B cell (primary cell): ENCODE data around the gene SSR3. TPM values are rescaled to one million over a fixed set of nuclear protein-coding genes. Genes with fewer than 3 reads are reported as not detected.

Source experiments
- ATAC-seq: fragments of 200-7000 bp; cut with Tn5 transposase; one replicate; pipeline ENCODE4 v1.10.0; 2021; ENCODE audit warnings: low read depth, mild to moderate bottlenecking, moderate number of reproducible peaks, moderate library complexity
- CTCF ChIA-PET: fragments of 350-600 bp; sonication (Branson Sonifier 250); formaldehyde crosslinking; loops from one replicate; lab custom pipeline; 2021; ENCODE audit warnings: antibody characterized with exemption, inconsistent platforms; lab: Charles Lee
- POLR2A ChIA-PET: fragments of 350-600 bp; sonication (Branson Sonifier 250); formaldehyde crosslinking; loops from one replicate; lab custom pipeline; 2021; ENCODE audit warnings: antibody characterized with exemption; lab: Charles Lee
- DNase-seq: peaks from one replicate; pipeline ENCODE4 v3.0.0; 2013
- H2AFZ ChIP-seq: 2 replicates; pipeline ENCODE4 v1.6.1; 2012; ENCODE audit warnings: mild to moderate bottlenecking, low read depth, low read length; ENCODE audit not compliant: insufficient read depth, poor library complexity, severe bottlenecking
- H3K27ac ChIP-seq, 2 donors: 1 replicate in 1 of 2; 2 replicates in 1 of 2; pipeline ENCODE4 v1.5.1; 2012 to 2013; ENCODE audit warnings: low read length in 2 of 2, mild to moderate bottlenecking in 2 of 2, moderate library complexity in 1 of 2
- H3K27me3 ChIP-seq, 4 experiments: fragments of 200-600 bp in 1 of 4; sonication (generic) in 1 of 4; replicated peaks in 1 of 4; 1 replicate in 2 of 4; 2 replicates in 2 of 4; pipeline versions ENCODE4 v1.6.1 to v1.7.0; 2013 to 2016; ENCODE audit warnings: low read length in 3 of 4, mild to moderate bottlenecking in 2 of 4, mixed read lengths in 1 of 4, moderate library complexity in 1 of 4; ENCODE audit not compliant: insufficient read depth in 4 of 4, control insufficient read depth in 3 of 4; ENCODE audit errors: control extremely low read depth in 1 of 4
- H3K36me3 ChIP-seq, 2 experiments: replicated peaks in 1 of 2; 1 replicate in 1 of 2; 2 replicates in 1 of 2; pipeline versions ENCODE4 v1.6.1 to v1.7.1; 2013; ENCODE audit warnings: low read length in 1 of 2; ENCODE audit not compliant: insufficient read depth in 2 of 2, control insufficient read depth in 1 of 2; ENCODE audit errors: control extremely low read depth in 1 of 2, extremely low read depth in 1 of 2
- H3K4me1 ChIP-seq, 2 donors: fragments of 200-600 bp in 1 of 2; sonication (generic) in 1 of 2; 1 replicate in 1 of 2; 2 replicates in 1 of 2; pipeline versions ENCODE4 v1.5.1 to v1.6.1; 2013 to 2017; ENCODE audit warnings: low read length in 2 of 2; ENCODE audit not compliant: control insufficient read depth in 2 of 2, insufficient read depth in 2 of 2
- H3K4me2 ChIP-seq: replicated peaks from 2 replicates; pipeline ENCODE3; 2012; ENCODE audit warnings: mild to moderate bottlenecking, low read depth, low read length; ENCODE audit not compliant: poor library complexity, severe bottlenecking
- H3K4me3 ChIP-seq, 5 experiments: fragments of 200-600 bp in 1 of 5; sonication (generic) in 1 of 5; 1 replicate in 3 of 5; 2 replicates in 2 of 5; pipeline versions ENCODE4 v1.5.1 to v1.7.0; 2011 to 2016; ENCODE audit warnings: low read length in 4 of 5, mild to moderate bottlenecking in 4 of 5, low read depth in 2 of 5, control low read depth in 1 of 5, moderate library complexity in 1 of 5; ENCODE audit not compliant: insufficient read depth in 1 of 5; ENCODE audit errors: control extremely low read depth in 1 of 5, extremely low read depth in 1 of 5
- H3K79me2 ChIP-seq: fragments of 200-600 bp; sonication (generic); one replicate; pipeline ENCODE4 v1.6.0; 2016; ENCODE audit warnings: low read length; ENCODE audit not compliant: control insufficient read depth, insufficient read depth
- H3K9ac ChIP-seq: fragments of 200-600 bp; sonication (generic); 2 replicates; pipeline ENCODE4 v1.6.1; 2017; ENCODE audit warnings: mild to moderate bottlenecking, low read length, moderate library complexity
- H3K9me3 ChIP-seq, 3 donors: one replicate each; pipeline versions ENCODE4 v1.6.1 to v1.7.1; 2013; ENCODE audit warnings: low read length in 2 of 3; ENCODE audit not compliant: control insufficient read depth in 2 of 3, insufficient read depth in 1 of 3; ENCODE audit errors: control extremely low read depth in 1 of 3
- H4K20me1 ChIP-seq: 2 replicates; pipeline ENCODE4 v1.6.0; 2012; ENCODE audit warnings: mild to moderate bottlenecking, low read length; ENCODE audit not compliant: insufficient read depth, control insufficient read depth, poor library complexity, severe bottlenecking
- H3K27ac Mint-ChIP-seq: one replicate; pipeline ENCODE4 v1.8.0; 2021; ENCODE audit warnings: mixed read lengths
- H3K27me3 Mint-ChIP-seq: one replicate; pipeline ENCODE4 v1.8.0; 2021; ENCODE audit warnings: mixed read lengths
- H3K4me1 Mint-ChIP-seq: one replicate; pipeline ENCODE4 v1.8.0; 2021; ENCODE audit warnings: mixed read lengths
- H3K4me3 Mint-ChIP-seq: one replicate; pipeline ENCODE4 v1.8.0; 2021; ENCODE audit warnings: mixed read lengths
- H3K9me3 Mint-ChIP-seq: one replicate; pipeline ENCODE4 v1.8.0; 2022; ENCODE audit warnings: mixed read lengths; ENCODE audit not compliant: insufficient read depth
- EZH2 ChIP-seq: IDR thresholded peaks from 2 replicates; pipeline ENCODE4 v1.6.1; 2012; ENCODE audit warnings: borderline replicate concordance, low read depth, mild to moderate bottlenecking, moderate library complexity, low read length; ENCODE audit not compliant: insufficient read depth, poor library complexity, severe bottlenecking
- WGBS: methylation state at CpG from one replicate; pipeline ENCODE4 v1.1.5; 2013; ENCODE audit warnings: missing lambda C conversion rate; ENCODE audit not compliant: insufficient coverage; 5-methylcytosine and 5-hydroxymethylcytosine counted together
- intact Hi-C: fragments of 100-400 bp; cut with micrococcal nuclease; formaldehyde crosslinking; loops from one replicate; pipeline ENCODE4 v1.10.0; 2022
- polyA plus RNA-seq: library from polyadenylated mRNA; depleted of rRNA; stranded (reverse); fragments of >200 nt; gene quantifications from 2 replicates; pipeline ENCODE4 v1.2.3, GENCODE V29; 2012
- total RNA-seq, 2 donors: library from RNA; stranded (reverse); fragments of 120-200 nt in 1 of 2; gene quantifications; 1 replicate in 1 of 2; 2 replicates in 1 of 2; pipeline versions ENCODE4 v1.2.3 to v1.2.4, GENCODE V29; 2013 to 2022
- TF ChIP-seq, protein P1 (sequence below): fragments of 200-600 bp; IDR thresholded peaks from one replicate; pipeline ENCODE4 v1.8.0; 2022; ENCODE audit warnings: antibody characterized with exemption, mild to moderate bottlenecking

SSR3 gene
- total and polyA plus RNA-seq, 2 donors (not counting 1 experiment from before 2014, with no cell fraction given): 17.5 to 69.2 TPM

GRCh38 chr3:156604064-156604641, 49.2 kb upstream of the SSR3 start:
- ATAC-seq: no peak
- Histone ChIP-seq H3K36me3 (no peaks in the 10 kb centered on the region), H3K9me3 (no peaks in the 10 kb centered on the region), H2AFZ (no peak overlapping the region), H3K27ac (no peak overlapping the region), H3K9ac (no peak overlapping the region), H3K79me2 (no peaks in the 10 kb centered on the region), H3K4me1 (peaks cover 3 to 10% of the 10 kb centered on the region in 2 donors), H4K20me1 (no peaks in the 10 kb centered on the region), H3K27me3 (peaks cover 0 to 14% (median 5%) of the 10 kb centered on the region in 4 experiments), H3K4me2 (no peak overlapping the region), H3K4me3 (no peak overlapping the region)
- TF ChIP-seq, protein P1, sequence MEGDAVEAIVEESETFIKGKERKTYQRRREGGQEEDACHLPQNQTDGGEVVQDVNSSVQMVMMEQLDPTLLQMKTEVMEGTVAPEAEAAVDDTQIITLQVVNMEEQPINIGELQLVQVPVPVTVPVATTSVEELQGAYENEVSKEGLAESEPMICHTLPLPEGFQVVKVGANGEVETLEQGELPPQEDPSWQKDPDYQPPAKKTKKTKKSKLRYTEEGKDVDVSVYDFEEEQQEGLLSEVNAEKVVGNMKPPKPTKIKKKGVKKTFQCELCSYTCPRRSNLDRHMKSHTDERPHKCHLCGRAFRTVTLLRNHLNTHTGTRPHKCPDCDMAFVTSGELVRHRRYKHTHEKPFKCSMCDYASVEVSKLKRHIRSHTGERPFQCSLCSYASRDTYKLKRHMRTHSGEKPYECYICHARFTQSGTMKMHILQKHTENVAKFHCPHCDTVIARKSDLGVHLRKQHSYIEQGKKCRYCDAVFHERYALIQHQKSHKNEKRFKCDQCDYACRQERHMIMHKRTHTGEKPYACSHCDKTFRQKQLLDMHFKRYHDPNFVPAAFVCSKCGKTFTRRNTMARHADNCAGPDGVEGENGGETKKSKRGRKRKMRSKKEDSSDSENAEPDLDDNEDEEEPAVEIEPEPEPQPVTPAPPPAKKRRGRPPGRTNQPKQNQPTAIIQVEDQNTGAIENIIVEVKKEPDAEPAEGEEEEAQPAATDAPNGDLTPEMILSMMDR: no peak
- no peak for TF ChIP-seq EZH2
- Mint-ChIP-seq H3K27ac (no peak overlapping the region), H3K4me1 (peaks cover 11% of the 10 kb centered on the region), H3K27me3 (peaks cover 12% of the 10 kb centered on the region), H3K9me3 (no peaks in the 10 kb centered on the region), H3K4me3 (no peak overlapping the region)
- POLR2A ChIA-PET: no interaction called here
- intact Hi-C loops: no loop called here
- DNase-seq: no peak
- CTCF ChIA-PET: no interaction called here
- 85% methylated on average over 2 of the region's 2 CpGs for WGBS

DNA sequence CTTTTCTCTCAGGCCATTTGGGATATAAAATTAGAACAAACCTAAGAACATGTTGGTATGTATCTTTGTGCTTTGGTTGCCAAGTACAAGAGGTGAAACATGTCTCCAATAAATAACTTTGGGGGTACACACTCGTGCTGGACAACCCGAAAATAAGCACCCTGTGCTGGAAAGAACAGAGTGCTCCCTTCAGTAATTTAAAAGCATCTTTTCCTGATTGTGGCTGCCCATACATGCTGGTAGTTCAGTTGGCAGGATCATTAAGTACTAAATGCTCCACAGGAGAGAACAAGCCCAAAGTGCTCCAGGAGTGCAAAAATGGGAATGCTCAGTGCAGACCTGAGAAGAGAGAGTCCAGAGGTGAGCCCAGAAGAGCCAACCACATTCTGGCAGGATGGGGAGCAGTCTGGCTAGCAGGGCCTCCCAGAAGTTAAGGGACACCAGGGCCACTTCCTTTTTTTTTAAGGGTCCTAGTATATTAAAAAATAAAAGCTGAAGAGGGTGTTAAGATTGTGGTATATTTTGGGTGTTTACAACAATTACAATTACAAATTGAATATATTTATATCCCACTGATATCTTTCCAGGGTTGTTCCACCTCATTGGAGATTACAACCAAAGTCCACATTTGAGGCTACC, 48.6 kb upstream of the SSR3 start:
- ChIA-PET CTCF (no interaction called here), POLR2A (no interaction called here)
- Histone ChIP-seq H3K27ac (no peak overlapping the region), H4K20me1 (no peaks in the 10 kb centered on the region), H3K9ac (no peak overlapping the region), H3K4me3 (no peak overlapping the region), H3K4me2 (no peak overlapping the region), H3K27me3 (peaks cover 0 to 11% (median 4%) of the 10 kb centered on the region in 4 experiments), H3K79me2 (no peaks in the 10 kb centered on the region), H2AFZ (no peak overlapping the region), H3K9me3 (no peaks in the 10 kb centered on the region), H3K4me1 (peaks cover 3 to 10% of the 10 kb centered on the region in 2 donors), H3K36me3 (no peaks in the 10 kb centered on the region)
- Mint-ChIP-seq H3K4me3 (no peak overlapping the region), H3K27ac (no peak overlapping the region), H3K4me1 (peaks cover 11% of the 10 kb centered on the region), H3K9me3 (no peaks in the 10 kb centered on the region), H3K27me3 (peaks cover 12% of the 10 kb centered on the region)
- WGBS: 92% methylated on average over 2 of the region's 2 CpGs
- no peak for ATAC-seq
- DNase-seq: no peak
- intact Hi-C loops: no loop called here
- no peak for TF ChIP-seq EZH2
- TF ChIP-seq, protein P1: no peak
